ENCODE results near the gene ACTG2. TPM values are rescaled to one million over a fixed set of nuclear protein-coding genes. Genes with fewer than 3 reads are reported as not detected.
"Not testable (repeated sequence)": the region's sequence is repeated elsewhere in the genome, so short reads cannot be mapped to it uniquely, and the experiment has no call there.

Gene ACTG2
- total RNA-seq, 1 experiment from 2014 or later, result not detected

DNA sequence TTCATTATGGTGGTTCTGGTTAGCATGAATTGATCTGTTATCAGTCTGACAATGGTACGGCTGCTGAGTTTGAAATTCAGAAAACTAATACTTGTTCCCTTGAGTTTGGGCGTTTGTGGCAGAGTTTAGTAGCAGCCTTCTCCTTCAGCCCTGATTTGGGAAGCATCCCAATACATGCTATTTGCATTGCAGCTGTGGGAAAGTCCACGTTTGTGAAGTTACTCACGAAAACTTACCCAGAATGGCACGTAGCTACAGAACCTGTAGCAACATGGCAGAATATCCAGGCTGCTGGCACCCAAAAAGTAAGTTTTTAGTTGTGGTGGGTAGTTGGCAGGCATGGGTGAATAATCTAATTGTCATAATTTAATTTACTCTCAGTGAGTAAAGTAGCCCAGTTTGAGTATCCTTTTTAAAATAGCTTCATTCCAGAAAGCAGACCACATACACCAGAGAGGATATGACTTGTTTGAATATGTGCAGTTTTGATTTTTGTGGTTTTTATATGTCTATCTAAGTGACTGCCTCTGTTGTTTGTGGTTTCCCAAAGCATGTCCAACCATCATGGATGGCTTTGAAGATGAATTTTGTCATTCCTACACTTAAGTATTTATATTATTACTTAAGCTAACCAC, 46.0 kb downstream of the ACTG2 start:
- H3K4me1 ChIP-seq (replicated peaks; ENCODE audit: insufficient read depth), result no peaks in the 10 kb centered on the region
- H3K9me3 ChIP-seq (ENCODE audit: insufficient read depth, low read depth), result no peaks in the 10 kb centered on the region
- POLR2A ChIA-PET (ENCODE audit: unreplicated experiment), result interaction anchor here (0.6 kb wide), 1 partner anchor 695 kb away, joined by 7 read pairs; no protein-coding TSS in a partner anchor
- H3K4me3 ChIP-seq, result no peak overlapping the region
- CTCF ChIA-PET, result no interaction called here
- H3K27ac ChIP-seq, result no peak overlapping the region
- H3K79me2 ChIP-seq (ENCODE audit: low read depth), result peaks cover 87% of the 10 kb centered on the region
- no peaks in the 10 kb centered on the region for H3K9me2 ChIP-seq (ENCODE audit: insufficient read depth)
- TF ChIP-seq, protein P1, sequence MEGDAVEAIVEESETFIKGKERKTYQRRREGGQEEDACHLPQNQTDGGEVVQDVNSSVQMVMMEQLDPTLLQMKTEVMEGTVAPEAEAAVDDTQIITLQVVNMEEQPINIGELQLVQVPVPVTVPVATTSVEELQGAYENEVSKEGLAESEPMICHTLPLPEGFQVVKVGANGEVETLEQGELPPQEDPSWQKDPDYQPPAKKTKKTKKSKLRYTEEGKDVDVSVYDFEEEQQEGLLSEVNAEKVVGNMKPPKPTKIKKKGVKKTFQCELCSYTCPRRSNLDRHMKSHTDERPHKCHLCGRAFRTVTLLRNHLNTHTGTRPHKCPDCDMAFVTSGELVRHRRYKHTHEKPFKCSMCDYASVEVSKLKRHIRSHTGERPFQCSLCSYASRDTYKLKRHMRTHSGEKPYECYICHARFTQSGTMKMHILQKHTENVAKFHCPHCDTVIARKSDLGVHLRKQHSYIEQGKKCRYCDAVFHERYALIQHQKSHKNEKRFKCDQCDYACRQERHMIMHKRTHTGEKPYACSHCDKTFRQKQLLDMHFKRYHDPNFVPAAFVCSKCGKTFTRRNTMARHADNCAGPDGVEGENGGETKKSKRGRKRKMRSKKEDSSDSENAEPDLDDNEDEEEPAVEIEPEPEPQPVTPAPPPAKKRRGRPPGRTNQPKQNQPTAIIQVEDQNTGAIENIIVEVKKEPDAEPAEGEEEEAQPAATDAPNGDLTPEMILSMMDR (conservative IDR thresholded peaks at IDR 0.05), result no peak
- no peak for TF ChIP-seq EZH2 (IDR thresholded peaks at IDR 0.05; ENCODE audit: low read depth)
- no TSS peak for BruUV-seq (replicated peaks)
- no peak overlapping the region for H3K4me2 ChIP-seq
- DNase-seq, result no peak
- H2AFZ ChIP-seq, result no peak overlapping the region
- intact Hi-C loops (cut with micrococcal nuclease; ENCODE audit: unreplicated experiment), result no loop called here
- no peaks in the 10 kb centered on the region for H3K27me3 ChIP-seq (ENCODE audit: insufficient read depth, low read depth)
- H3K36me3 ChIP-seq (ENCODE audit: low read depth), result peaks cover 23% of the 10 kb centered on the region
- no peaks in the 10 kb centered on the region; the same call in 1 of the 2 replicates for H3F3A ChIP-seq (ENCODE audit: insufficient read depth, low read depth)
- peaks cover 94% of the 10 kb centered on the region for H4K20me1 ChIP-seq (ENCODE audit: insufficient read depth)

DNA sequence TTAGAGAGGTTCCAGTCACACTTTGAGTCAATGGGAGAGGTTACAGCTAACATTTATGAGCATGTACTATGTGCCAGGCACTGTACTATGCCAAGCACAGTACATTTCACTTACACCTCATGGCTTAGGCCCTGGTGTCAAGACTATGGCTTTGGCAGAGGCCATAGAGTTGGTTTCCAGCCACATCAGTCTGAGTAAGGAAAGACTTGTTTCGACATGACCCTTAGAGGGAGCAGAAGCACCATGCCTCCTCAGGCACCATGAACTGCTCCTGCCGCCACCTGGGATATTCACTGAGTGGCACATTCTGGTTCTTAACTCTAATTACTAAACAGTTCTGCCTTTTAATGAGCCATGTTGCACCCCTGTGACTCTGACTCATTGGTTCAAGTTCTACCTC, 46.6 kb downstream of the ACTG2 start:
- Histone ChIP-seq H2AFZ (no peak overlapping the region), H3K9me2 (ENCODE audit: insufficient read depth) (no peaks in the 10 kb centered on the region), H3K4me1 (replicated peaks; ENCODE audit: insufficient read depth) (no peaks in the 10 kb centered on the region), H3K36me3 (ENCODE audit: low read depth) (peaks cover 26% of the 10 kb centered on the region), H3K9me3 (ENCODE audit: insufficient read depth, low read depth) (no peaks in the 10 kb centered on the region), H3K27me3 (ENCODE audit: insufficient read depth, low read depth) (no peaks in the 10 kb centered on the region), H3K27ac (no peak overlapping the region), H3K4me3 (no peak overlapping the region), H4K20me1 (ENCODE audit: insufficient read depth) (peaks cover 94% of the 10 kb centered on the region), H3K79me2 (ENCODE audit: low read depth) (peaks cover 87% of the 10 kb centered on the region), H3K4me2 (no peak overlapping the region), H3F3A (ENCODE audit: insufficient read depth, low read depth) (no peaks in the 10 kb centered on the region; the same call in 1 of the 2 replicates)
- intact Hi-C loops (cut with micrococcal nuclease; ENCODE audit: unreplicated experiment), result no loop called here
- BruUV-seq (replicated peaks), result no TSS peak
- ChIA-PET POLR2A (ENCODE audit: unreplicated experiment) (interaction anchor here (0.6 kb wide), 1 partner anchor 695 kb away, joined by 7 read pairs; no protein-coding TSS in a partner anchor), CTCF (no interaction called here)
- TF ChIP-seq, protein P1 (conservative IDR thresholded peaks at IDR 0.05), result no peak
- no peak for TF ChIP-seq EZH2 (IDR thresholded peaks at IDR 0.05; ENCODE audit: low read depth)
- no peak for DNase-seq

DNA sequence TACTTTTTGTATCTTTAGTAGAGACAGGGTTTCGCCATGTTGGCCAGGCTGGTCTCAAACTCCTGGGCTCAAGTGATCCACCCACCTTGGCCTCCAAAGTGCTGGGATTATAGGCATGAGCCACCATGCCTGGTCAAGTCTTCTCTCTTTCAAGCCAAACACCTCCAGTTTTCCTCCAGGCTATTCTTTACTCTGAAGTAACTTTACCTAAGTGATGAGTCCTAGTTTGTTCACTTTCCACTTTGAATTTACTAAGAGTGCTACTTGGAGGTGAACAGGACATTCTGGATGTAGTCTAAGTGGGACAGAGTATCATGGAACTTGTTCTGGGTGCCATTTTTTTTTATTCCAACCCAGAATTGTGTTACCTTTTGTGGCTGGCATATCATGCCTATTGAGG, 47.3 kb downstream of the ACTG2 start:
- H3K9me2 ChIP-seq (ENCODE audit: insufficient read depth); H2AFZ ChIP-seq; H3K4me1 ChIP-seq (replicated peaks; ENCODE audit: insufficient read depth); BruUV-seq (replicated peaks); H3K27ac ChIP-seq; H3K4me3 ChIP-seq; POLR2A ChIA-PET (ENCODE audit: unreplicated experiment); DNase-seq; H3F3A ChIP-seq (ENCODE audit: insufficient read depth, low read depth); intact Hi-C loops (cut with micrococcal nuclease; ENCODE audit: unreplicated experiment); H3K4me2 ChIP-seq; H3K27me3 ChIP-seq (ENCODE audit: insufficient read depth, low read depth); H3K9me3 ChIP-seq (ENCODE audit: insufficient read depth, low read depth): not testable (repeated sequence)
- H3K36me3 ChIP-seq (ENCODE audit: low read depth), result peaks cover 29% of the 10 kb centered on the region
- peaks cover 89% of the 10 kb centered on the region for H3K79me2 ChIP-seq (ENCODE audit: low read depth)
- CTCF ChIA-PET, result interaction anchor here (0.7 kb wide), 1 partner anchor 28 kb away, joined by 4 read pairs; no protein-coding TSS in a partner anchor
- peaks cover 94% of the 10 kb centered on the region for H4K20me1 ChIP-seq (ENCODE audit: insufficient read depth)

DNA sequence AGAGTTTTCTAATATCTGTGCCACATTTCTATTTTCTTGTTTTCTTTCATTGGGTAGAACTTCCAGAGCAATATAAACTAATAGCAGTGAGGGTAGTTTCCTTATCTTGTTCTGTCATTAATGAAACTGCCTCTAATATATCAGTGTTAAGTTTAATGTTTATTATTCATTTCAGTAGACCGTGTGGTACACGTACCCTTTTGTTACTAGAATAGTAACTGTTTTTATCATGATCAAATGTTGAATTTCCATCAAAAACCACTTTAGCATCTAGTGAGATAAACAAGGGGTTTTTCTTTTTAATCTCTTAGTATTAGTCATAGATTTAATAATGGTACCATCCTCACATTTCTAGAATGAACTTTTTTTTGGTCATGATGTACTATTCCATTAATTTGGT, 49.9 kb downstream of the ACTG2 start:
- TF ChIP-seq, protein P1 (conservative IDR thresholded peaks at IDR 0.05), result no peak
- H3K27ac ChIP-seq, result no peak overlapping the region
- H3K9me2 ChIP-seq (ENCODE audit: insufficient read depth), result no peaks in the 10 kb centered on the region
- no peaks in the 10 kb centered on the region for H3K27me3 ChIP-seq (ENCODE audit: insufficient read depth, low read depth)
- no peak overlapping the region for H3K4me3 ChIP-seq
- ChIA-PET POLR2A (ENCODE audit: unreplicated experiment) (no interaction called here), CTCF (no interaction called here)
- peaks cover 42% of the 10 kb centered on the region for H3K36me3 ChIP-seq (ENCODE audit: low read depth)
- no peaks in the 10 kb centered on the region for H3K4me1 ChIP-seq (replicated peaks; ENCODE audit: insufficient read depth)
- no peak for DNase-seq
- H3K9me3 ChIP-seq (ENCODE audit: insufficient read depth, low read depth), result no peaks in the 10 kb centered on the region
- peaks cover 82% of the 10 kb centered on the region for H4K20me1 ChIP-seq (ENCODE audit: insufficient read depth)
- no peaks in the 10 kb centered on the region for H3F3A ChIP-seq (ENCODE audit: insufficient read depth, low read depth)
- BruUV-seq (replicated peaks), result no TSS peak
- H2AFZ ChIP-seq, result no peak overlapping the region
- no peak overlapping the region for H3K4me2 ChIP-seq
- H3K79me2 ChIP-seq (ENCODE audit: low read depth), result peaks cover 73% of the 10 kb centered on the region
- intact Hi-C loops (cut with micrococcal nuclease; ENCODE audit: unreplicated experiment), result no loop called here
